Fibroblast of upper back skin (primary cell): ENCODE measurements around the gene C6orf15.

Source experiments
- DNase-seq: peaks from one replicate; pipeline ENCODE4 v3.0.0-alpha.2; 2013

C6orf15 gene

DNA sequence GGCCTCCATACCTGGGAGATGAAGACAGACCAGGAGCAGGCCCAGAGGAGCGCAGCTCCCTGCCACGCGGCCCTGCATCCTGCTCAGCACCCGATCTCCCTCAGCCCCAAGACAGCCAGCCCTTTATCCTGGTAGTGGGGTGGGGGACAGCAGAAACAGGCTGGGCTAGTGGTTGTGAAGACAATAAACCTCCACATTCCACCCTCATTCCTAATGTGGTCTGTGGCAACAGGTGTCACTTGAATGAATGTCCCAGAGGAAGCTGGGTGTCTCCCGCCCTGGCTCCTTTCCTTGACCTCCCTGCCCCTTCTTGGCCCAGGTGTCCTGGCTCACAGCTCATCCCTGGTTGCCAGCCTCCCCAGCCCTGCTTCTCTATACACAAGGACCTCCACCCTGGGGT lies at the start of gene C6orf15:
TSS of gene C6orf15 (minus strand) at position 98 of the 400 bp plus-strand sequence. CDS start at position 78, 20 bp downstream.
- no peak for DNase-seq

DNA sequence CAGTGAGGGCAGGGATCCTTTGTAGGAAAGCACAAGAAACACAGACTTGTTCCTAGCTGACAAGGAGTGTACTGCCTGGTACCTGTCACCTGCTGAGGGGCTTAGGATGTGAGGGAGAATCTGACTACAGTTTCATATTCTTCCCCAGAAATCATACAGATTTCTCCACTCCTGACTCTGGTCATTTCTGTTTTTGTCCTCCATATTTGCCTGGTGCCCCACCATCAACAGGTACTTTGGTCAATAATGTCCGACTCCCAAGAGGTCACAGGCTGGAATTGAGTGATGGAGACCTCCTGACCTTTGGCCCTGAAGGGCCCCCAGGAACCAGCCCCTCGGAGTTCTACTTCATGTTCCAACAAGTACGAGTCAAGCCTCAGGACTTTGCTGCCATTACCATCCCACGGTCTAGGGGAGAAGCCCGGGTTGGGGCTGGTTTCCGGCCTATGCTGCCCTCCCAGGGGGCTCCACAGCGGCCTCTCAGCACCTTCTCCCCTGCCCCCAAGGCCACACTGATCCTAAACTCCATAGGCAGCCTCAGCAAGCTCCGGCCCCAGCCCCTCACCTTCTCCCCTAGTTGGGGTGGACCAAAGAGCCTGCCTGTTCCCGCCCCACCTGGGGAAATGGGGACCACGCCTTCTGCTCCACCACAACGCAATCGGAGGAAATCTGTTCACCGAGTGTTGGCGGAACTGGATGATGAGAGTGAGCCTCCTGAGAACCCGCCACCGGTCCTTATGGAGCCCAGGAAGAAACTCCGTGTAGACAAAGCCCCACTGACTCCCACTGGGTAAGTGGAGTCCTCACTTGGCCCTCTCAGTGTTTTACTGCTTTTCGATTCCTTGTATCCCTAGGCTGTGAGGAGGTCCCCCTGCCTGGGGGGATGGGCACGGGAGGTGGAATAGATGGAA lies 49.1 kb upstream of the C6orf15 start:
- DNase-seq: no peak

DNA sequence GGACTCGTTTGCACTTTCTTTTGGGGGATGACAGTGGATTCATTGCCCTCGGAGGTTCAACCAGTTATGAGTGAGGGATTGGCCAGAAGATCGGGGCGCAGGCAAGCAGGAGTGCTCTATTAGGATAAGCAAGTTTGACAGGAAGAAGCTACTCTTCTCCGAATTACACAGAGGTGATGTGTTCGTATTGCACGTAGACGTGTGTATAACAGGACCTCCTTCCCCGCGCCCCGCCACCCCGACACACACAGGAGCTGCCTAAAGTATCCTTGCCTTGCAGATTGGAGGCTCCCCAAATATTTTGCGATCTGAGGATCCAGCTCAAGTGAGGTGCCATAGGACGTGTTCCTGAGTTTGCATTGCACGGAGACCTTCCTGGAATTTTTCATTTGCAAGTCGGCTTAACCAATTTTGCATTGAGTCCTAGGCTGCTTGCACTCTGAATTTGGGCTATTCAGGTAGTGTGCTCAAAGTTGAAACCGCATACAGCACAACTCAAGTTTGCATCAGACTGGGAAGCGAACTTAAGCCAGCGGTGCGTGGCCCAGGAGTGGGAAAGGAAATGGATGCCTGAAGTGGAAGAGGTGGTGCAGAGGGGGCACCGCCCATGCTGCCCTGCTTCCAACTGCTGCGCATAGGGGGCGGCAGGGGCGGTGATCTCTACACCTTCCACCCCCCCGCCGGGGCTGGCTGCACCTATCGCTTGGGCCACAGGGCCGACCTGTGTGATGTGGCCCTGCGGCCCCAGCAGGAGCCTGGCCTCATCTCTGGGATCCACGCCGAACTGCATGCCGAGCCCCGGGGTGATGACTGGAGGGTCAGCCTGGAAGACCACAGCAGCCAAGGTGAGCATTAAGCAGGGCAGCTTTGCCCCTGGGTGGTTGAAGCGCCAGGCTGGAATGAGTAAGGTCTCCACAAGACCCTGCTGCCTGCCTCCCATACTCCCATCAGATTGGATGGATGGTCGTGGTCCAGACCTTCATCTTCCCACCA lies 46.8 kb upstream of the C6orf15 start:
- DNase-seq: no peak

DNA sequence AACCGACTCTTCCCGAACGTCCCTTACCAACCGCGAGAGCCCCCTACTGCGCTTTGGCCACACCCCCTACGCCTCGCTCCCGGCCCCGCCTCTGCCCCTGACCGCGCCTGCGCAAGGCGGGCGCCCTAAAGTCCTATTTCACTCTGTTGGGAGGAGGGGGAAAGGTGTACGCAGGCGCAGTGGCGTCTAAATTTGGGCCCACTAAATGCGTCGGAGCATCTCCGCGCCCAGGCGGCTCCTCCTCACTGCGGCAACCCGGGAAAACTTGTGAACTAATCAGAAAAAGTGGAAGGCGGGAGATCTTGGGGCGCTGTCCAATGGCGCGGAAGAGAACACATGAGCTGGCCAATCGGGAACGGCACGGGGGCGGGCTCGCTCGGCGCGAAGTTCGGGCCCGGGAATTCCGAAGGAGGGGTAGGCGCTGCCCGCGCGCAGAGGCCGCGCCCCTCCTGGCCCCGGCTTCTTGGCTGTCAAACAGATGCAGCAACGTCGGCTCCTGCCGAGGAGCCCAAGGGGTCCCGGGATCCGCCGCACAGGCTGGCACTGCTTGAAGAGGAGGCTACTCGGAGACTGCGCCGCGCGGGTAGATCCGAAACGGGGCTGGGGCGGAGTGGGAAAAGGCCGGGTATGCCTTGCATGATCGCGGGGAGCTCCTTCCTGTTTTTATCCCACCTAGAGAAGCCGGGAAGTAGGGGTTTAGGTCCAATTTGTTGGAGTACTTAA lies 45.9 kb upstream of the C6orf15 start, which contains the start of gene TCF19:
TSS of gene TCF19 (plus strand) at position 450 of the 723 bp plus-strand sequence. CDS start 881 bp downstream, outside the sequence.
- DNase-seq: peak; percentile 100

DNA sequence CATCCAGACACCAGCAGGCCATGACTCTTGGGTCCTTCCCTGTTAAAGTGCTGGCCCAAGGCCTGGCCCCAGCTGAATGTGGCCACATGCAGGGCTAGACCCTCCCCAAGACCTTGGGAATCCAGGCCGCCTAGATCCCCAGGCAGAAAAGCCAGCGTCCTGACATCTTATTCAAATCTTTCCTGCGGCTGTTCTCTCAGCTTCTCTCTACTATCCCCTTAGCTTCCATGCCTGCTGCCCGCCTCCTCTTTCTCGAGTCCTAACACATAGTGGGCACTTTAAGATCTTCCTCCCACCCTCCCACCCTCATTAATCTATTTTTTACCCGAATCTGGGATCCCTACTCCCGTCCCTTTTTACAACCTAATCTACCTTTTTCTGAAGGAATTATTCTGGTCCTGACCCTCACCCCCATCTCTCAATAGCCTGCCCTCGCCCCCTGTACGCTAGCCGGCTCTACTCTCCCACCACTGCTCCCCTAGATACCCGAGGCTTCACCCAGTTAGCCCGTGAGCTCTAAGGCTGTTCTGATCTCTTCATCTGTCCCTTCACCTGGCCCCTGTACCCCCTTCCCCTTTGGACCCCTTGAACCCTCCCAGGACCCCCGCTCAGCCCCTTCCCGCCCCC lies 45.3 kb upstream of the C6orf15 start, which contains the start of gene CCHCR1:
TSS of gene CCHCR1 (minus strand) at position 290 of the 627 bp plus-strand sequence. CDS start at position 88, 202 bp downstream.
- DNase-seq: no peak

DNA sequence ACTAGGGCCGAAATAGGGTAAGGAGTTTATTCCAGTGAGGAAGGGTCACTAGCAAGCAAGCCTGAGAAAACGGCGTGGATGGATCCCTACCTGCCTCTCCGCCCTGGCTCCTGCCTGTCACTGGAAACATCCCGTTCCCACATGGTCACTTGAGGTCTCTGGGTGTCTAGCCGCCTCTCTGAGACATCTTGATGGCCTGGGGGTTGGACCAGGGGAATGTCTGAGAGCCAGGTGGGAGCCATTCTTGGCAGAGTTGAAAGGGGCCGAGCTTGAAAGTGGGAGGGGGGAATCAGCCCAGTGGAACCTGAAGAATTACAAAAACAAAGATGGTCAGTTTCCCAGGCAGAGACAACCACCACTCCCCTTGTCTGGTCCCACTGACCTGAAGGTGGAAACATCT lies 44.3 kb upstream of the C6orf15 start:
- DNase-seq: no peak

DNA sequence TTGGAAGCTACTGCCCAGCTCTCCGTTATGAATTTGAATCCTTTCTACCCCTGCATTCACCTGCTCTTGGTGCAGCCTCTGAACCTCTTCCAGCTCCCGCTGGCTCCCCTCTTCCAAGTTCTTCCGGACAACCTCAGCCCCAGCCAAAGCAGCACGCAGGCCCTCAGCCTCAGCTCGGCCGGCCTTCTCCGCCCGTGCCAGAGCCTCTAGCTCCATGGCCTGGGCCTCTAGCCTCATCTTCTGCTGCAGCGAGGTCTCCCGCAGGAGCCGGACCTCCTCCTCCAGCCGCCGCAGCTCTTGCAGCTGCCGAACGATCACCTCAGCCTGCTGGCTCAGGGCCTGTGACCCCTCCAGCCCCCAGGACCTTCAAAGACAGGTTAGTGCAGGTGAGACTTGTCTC lies 42.1 kb upstream of the C6orf15 start:
- no peak for DNase-seq

DNA sequence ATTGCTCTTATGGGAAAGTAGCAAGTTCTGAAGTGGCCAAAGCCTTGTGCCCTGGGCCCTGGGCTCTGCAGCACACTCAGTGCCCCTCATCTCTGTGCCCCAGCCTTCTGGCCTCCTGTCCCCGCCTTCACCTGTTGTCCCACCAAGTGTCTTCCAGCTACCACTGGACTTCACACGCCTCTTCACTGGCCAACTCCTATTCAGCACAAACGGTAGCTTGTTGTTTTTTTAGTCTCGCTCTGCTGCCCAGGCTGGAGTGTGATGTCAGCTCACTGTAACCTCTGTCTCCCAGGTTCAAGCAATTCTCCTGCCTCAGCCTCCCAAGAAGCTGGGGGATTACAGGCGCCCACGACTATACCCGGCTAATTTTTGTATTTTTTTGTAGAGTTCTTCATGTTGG lies 40.4 kb upstream of the C6orf15 start:
- no peak for DNase-seq

DNA sequence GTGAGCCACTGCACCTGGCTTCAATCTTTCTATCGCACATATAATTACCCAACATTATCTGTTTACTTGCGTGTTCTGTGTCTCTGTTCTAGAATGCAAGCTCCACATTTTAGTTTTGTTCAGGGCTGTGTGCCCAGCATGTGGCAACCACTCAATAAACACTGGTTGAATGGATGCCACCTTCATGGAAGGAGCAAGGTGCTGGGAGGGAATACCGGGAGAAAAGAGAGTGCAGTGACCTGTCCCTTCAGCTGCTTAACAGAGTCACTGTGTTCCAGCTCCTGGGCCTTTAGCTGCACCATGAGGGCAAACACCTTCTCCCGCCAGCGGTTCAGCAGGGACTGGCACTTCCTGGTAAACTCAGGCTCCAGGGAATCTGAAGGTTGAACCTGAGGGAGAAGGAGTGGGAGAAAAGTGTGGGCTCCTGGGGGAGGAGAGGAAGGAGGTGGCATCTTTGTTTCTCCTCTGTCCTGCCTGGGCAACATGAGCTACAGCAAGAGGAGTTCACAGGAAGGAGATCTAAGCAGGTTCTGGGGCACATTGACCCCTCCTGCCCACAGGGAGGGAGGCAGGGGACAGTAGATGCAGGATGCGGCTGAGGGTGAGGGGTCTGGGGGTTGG lies 37.6 kb upstream of the C6orf15 start:
- no peak for DNase-seq

DNA sequence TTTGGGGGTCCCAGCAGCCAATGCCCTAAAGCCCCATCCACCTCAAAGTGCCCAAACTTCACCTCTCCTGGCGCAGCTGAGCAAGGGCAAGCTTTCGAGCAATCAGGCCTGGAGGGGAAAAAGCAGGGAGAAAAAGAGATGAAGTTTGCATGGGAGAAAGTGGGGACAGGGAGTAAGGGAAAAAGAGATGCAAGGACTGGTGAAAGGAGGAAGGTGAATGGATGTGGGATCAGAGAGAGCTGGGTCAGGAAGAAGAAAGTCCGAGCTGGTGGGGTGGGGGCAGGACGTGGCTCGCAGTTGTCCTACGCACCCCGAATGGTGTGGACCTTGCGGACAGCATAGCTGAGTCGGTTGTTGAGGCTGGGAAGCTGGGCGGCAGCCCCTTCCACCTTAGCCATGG lies 33.0 kb upstream of the C6orf15 start:
- DNase-seq: no peak

DNA sequence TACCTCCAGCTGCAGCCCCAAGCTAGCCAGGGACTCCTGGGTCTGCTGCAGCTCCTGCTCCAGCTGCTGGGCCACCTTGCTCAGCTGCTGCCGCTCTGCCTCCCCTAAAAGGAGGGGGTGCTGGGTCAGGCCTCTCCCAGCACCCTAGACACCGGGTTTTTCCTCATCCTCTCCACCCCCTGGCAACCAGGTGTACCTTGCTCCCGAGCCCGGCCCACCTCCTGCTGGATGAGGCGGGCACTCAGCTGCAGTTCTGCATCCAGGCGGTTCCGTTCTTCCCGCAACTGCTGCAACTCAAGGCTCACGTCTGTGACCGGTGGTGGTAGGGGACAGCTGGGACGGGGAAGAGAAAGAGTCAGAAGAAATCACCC lies 32.6 kb upstream of the C6orf15 start:
- DNase-seq: no peak

DNA sequence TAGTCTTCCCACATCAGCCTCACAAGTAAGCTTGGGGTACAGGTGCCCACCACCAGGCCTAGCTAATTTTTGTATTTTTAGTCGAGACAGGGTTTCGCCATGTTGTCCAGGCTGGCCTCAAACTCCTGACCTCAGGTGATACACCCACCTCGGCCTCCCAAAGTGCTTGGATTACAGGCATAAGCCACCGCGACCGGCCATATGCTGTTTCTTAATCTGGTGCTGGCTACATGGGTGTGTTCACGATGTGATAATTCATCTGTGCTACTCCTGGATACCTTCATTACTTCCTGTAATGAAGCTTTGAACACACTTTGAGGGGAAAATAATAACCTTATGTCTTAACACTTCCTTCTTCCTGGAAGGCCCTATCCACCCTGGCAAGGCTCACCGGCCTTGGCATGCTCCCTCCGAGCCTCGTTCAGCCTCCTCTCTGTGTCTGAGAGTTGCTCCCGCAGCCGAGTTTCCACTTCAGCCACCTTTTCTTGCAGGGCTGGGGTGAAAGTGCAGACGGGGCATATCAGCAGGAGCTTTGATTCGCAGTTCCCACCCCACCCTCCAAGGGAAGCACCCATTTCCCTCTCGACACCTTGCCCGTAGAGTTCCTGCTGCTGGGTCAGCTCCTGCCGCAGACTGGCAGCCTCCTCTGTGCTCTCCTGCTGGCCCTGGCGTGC lies 32.1 kb upstream of the C6orf15 start:
- no peak for DNase-seq

DNA sequence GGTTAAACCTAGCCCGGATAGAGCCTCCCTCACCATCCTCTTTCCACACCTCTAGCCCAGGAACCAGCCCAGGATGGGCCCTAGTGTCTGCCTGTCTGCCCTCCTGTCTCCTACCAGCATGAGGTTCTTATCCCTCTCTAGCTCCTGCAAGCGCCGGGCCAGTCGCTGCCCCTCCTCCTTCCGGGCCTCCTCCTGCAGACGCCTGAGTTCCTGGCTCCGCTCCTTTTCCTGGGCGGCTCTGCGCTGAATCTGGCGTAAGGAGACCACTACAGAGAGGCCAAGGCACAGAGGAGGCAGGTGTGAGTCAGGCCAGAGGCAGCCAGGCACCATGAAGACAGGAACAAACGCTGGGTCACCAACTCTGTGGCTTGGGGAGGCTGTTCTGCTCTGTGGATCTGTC lies 30.8 kb upstream of the C6orf15 start:
- DNase-seq: peak; percentile 85

DNA sequence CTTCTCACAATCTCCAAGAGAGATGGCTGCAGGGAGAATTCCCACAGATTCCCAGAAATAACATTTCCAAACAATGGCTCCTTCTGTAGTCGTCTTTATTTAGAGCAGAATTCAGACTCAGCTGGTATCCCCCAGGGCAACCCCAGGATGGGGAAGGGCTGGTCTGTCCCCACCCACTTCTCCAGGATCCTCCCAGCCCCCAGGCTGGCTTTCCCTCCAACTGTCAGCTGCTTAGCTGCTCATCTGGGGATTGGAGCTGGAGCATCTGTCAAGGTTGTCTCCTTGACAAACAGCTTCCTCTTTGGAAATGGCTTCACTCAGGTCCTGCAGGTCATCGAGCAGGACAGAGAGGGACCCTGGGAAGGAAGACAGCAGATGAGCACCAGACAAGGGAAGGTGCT lies 30.0 kb upstream of the C6orf15 start:
- no peak for DNase-seq

DNA sequence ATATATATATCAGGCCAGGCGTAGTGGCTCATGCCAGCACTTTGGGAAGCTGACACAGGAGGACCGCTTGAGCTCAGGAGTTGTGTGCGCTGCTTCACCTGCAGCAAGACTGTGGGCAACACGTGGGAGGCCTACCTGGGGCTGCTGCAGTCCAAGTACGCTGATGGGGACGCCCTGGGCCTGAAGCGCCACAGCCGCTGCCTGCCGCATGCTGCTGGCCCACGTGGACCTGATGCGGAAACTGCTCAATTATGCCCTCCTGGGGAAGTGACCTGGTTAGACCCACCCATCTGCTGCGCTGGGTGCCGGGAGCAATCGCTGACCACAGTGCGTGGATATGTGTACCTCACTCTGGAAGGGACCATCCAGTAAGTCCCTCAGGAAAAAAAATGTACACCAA lies 28.3 kb upstream of the C6orf15 start:
- DNase-seq: no peak

DNA sequence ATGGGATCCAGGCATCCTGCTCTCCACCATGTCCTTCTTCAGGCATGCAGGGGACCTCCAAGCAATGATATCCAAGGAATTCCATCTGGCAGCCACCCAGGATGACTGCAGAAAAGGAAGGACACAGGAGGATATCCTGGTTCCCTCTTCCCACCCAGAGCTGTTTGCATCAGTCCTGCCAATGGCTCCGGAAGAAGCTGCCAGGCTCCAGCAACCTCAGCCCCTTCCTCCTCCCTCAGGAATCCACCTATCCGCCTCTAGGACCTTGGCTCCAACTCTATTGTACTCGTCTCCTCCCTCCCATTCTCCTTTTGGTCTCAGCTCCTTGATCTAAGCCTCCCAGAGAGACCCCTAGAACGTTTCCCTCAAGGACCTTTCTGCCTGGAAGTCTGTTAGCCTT lies 27.2 kb upstream of the C6orf15 start:
- peak; percentile 93 for DNase-seq

DNA sequence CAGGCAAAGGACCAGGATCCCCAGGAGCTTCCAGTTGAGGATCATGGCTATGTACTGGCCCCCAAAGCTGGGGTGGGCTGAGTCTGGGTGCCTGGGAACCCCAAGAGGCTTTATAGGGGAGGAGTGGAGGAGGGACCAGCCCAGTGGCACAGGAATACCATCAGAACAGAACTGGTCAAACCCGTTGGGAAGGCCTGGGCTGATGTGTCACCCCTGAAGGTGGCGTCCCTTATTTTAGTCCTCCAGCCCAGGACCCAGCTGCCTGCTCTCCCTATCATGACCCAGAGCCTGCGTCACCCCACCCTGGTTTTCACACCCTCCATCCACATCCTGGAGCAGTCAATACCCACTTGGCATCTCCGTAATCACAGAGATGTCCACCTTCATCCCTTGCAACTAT lies 26.6 kb upstream of the C6orf15 start, which contains the start of gene PSORS1C2:
TSS of gene PSORS1C2 (minus strand) at position 85 of the 400 bp plus-strand sequence. CDS start at position 45, 40 bp downstream.
- DNase-seq: no peak

DNA sequence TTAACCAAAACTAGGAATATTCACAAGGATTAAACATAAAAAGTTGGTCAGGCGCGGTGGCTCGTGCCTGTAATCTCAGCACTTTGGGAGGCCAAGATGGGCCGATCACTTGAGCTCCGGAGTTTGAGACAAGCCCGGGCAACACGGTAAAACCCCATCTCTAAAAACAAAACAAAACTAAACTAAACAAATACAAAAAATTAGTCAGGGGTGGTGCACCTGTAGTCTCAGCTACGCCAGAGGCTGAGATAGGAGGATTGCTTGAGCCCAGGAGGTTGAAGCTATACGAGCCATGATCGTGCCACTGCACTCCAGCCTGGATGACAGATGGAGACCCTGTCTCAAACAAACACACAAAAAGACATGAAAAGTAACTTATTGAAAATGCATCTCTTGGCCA lies 23.3 kb upstream of the C6orf15 start:
- DNase-seq: no peak

DNA sequence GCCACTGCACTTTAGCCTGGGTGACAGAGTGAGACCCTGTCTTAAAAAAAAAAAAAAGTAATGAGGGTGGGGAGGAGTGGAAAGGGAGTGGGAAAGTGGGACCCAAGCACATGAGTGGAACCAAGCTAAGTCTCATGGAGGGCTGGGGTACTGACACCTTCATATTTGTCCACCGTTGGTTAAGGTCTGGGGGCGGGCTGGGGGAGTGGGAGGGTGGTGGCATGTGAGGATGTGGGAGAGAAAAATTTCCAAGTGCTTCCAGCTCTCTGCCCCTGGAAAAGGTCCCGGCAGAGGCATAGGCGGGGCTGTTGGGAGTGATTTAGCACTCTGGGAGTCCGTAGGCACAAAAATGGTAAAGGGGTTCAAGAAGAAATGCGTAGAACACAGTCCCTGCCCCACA lies 20.4 kb upstream of the C6orf15 start:
- no peak for DNase-seq

DNA sequence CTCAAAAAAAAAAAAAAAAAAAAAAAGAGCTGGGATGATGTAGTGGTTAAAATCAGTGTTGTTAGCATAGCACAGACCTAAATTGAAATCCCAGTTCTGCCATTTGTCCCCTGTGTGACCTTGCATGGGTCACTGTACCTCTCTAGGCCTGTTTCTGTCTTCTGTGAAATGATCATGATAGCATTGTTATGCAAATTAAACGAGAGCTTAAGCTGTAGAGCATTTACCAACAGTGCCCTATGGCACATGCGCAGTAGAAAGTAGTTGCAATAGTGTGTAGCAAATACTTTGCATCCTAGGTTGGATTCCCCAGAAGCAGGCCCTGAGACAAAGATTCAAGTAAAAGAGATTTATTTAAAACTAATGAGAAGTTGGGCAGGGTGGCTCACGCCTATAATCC lies 19.2 kb upstream of the C6orf15 start:
- DNase-seq: no peak

DNA sequence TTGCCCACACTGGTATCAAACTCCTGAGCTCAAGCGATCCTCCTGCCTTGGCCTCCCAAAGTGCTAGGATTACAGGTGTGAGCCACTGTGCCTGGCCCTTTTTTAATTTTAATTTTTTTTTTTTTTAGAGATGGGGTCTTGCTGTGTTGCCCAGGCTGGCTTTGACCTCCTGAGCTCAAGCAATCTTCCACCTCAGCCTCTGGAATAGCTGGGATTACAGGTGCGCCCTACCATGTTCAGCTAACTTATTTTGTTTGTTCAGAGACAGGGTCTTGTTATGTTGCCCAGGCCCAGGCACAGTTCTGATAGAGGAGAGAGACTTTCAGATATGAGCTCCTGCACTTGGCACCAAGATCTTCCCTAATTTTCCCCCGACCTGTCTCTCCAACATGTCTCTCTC lies 18.4 kb upstream of the C6orf15 start:
- DNase-seq: no peak
